Fibroblast of skin of back (primary cell): Measurements from ENCODE around the gene OR8D1.
"Not testable (repeated sequence)": the region's sequence is repeated elsewhere in the genome, so short reads cannot be mapped to it uniquely, and the experiment has no call there.

Experiments used
- DNase-seq: peaks from one replicate; pipeline ENCODE4 v3.0.0-alpha.2; 2013

Gene OR8D1

GRCh38 chr11:124285610-124286344 lies 28.0 kb downstream of the OR8D1 start:
- peak; percentile 83 for DNase-seq

- DNase-seq: peak; percentile 14
Measured at GRCh38 chr11:124278261-124278660, 35.5 kb downstream of the OR8D1 start.

- DNase-seq: no peak
Measured at GRCh38 chr11:124277804-124278203, 35.9 kb downstream of the OR8D1 start.

GRCh38 chr11:124277207-124277606 lies 36.5 kb downstream of the OR8D1 start:
- DNase-seq: no peak

GRCh38 chr11:124276081-124276480 lies 37.7 kb downstream of the OR8D1 start:
- DNase-seq: no peak

GRCh38 chr11:124274000-124274399 lies 39.7 kb downstream of the OR8D1 start:
- no peak for DNase-seq

- DNase-seq: not testable (repeated sequence)
Measured at GRCh38 chr11:124270886-124271285, 42.9 kb downstream of the OR8D1 start.

- DNase-seq: not testable (repeated sequence)
Measured at GRCh38 chr11:124265041-124265440, 48.7 kb downstream of the OR8D1 start.

GRCh38 chr11:124256076-124256475 lies 57.7 kb downstream of the OR8D1 start, which contains the start of gene OR8G5:
Gene OR8G5 (plus strand): TSS chr11:124256376. CDS start chr11:124264932, 8,556 bp downstream.
- DNase-seq: no peak
